ENCODE data around the gene SLC34A1.
A peak's percentile ranks its signal among the peaks of the same experiment; 100 is the strongest.
"Not testable (repeated sequence)": the region's sequence is repeated elsewhere in the genome, so short reads cannot be mapped to it uniquely, and the experiment has no call there.

The SLC34A1 gene

DNA sequence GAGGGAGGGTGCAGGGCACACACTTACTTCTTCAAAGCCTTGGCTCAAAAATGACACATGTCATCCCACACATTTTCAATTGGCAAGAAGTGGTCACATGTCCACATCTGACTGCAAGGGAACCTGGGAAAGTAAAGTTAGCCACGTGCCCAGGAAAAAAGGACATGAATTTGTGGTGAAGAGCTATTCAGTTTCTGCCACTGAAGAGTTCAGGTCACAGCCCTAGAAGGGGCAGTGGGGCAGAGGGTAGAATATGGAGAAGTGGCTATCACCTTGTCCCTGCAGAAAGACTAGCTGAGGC lies 28.4 kb upstream of the SLC34A1 start:
- DNase-seq: no peak

DNA sequence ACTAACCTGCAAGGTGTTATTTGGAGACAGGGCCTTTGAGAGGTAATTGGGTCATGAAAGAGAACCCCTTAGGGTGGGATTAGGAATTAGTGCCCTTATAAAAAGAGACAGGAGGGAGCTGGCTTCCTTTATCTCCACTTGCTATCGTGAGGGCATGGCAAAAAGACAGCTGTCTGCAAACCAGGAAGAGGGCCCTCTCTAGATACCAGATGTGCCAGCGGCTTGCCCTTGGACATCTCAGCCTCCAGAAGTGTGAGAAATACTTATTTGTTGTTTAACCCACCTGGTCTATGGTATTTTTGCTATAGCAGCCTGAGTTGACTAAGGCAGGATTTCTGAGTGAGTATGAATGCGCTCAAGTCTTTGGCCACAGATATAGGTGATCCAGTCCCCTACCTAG lies 27.5 kb upstream of the SLC34A1 start:
- DNase-seq: no peak

GRCh38 chr5:177357146-177357458 lies 27.1 kb upstream of the SLC34A1 start:
- no peak for DNase-seq

DNA sequence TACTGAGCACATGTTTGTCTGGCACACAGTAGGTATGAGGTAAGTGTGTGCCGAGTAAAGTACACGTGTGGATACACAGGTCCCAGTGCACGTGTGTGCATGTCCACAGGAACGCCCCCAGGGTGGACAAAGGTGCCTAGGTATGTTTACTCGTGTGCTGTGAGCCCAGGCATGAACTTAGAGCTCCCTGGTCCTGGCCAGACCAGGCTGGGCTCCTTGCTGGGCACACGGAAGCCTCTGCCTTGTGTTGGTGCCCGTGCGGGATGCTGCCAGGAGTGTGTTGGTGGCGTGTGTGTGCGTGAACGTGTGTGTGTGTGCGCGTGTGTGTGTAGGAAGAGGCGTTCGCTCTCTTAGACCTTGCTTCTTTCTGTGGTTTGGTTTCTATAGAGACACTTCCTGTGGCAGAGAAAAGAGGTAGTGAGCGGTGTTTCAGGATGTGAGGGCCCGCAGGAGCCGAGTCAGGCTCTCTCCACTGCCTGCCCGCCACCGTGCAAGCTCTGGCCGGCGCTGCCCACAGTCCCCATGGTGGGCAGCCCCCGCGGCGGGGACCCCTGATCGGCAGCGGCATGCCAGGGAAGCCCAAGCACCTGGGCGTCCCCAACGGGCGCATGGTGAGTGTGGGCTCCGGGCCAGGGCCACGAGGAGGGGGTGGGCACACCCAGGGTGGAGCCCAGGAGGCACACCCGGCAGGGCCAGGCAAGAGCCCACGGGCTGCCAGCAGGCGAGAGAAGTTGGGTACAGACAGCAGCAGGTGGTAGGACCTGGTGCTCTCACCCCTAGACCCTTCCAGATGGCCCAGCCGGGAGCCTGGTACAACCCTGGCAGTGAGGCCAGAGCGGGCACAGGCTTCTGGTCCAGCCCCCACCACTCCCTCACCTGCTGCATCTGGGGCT lies 26.5 kb upstream of the SLC34A1 start, which contains the start of gene RGS14:
Gene RGS14 (plus strand): TSS at position 466 of the 893 bp plus-strand sequence. CDS start 101 bp downstream, at position 567.
- DNase-seq: peak; percentile 83

DNA sequence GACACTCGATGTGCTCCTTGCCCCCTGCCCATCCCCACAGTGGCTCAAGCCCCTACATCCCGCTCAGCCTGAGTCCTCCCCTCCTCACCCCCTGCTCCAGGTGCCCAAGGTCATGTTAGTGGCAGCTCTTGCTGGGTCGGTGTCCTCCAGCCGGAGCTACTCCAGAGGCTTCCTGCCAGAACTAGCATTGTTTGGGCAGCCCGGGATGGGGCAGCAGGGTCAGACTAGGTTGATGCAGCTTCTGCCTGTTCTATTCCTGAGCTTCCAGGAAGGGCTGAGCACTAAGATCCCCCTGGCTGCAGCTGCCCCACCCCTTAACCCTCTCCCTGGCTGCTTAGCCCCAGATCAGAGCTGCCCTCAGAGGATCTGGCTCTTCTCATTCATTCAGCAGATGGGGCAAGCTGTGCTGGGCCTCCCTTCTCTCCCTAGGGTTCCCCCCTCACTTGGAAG lies 25.8 kb upstream of the SLC34A1 start:
- no peak for DNase-seq

DNA sequence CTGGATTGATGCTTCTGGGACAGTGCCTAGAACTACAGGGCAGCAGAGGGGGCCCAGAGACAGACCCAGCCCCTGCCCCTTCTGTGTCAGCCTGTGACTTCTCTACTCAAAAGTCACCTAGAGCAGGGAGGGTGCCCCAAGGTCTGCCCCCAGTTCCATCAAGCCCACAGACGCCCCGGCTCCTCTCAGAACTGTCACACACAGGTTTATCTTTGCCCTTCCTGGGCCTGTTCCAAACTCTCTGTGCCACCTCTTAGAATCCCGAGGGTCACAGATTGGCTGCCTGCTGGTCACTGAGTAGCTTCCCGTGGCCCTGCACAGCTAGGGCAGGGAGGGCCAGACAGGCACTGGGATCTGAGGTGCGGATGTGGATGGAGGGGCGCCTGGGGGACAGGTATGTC lies 24.8 kb upstream of the SLC34A1 start:
- DNase-seq: no peak

- no peak for DNase-seq
These were observed 24.4 kb upstream of the SLC34A1 start for GRCh38 chr5:177359860-177360259.

GRCh38 chr5:177360740-177361139 lies 23.5 kb upstream of the SLC34A1 start:
- DNase-seq: not testable (repeated sequence)

DNA sequence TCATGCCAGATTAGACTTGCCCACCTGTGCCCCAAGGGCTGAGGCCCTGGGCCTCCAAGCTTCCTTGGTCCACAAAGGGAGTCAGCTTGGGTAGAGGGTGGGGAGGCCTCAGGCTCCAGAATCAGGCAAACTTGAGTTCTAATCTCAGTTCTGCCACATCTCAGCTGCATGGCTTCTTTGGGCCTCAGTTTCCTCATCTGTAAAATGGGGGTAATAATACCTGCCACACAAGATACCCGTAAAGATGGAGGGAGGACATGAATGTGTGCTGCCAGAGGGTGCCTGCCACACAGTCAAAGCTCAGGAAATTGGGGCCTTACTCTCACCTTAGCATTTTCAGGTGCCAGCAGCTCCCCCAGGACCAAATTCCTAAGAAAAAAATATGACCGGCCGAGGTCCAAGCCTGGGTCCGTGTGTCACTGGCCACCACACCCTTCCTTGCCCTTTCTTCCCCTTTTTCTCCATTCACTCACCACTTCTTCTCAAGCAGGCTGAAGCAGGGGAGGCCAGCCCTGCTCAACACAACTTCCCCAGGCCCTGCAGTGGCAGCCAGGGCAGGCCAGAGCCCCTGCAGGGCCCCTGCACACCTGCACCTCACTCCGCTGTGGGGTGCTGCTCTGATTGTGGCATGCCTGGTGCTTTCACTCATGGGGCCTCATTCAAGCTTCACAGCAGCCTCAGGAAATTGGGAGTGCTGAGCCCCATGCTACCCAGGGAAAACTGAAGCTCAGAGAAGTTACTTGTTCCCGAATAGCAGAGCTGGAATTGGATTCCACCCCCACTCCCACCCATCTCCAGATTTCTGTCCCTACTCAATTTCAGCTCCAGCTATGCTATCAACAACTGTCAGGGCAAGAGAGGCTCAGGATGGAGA lies 22.6 kb upstream of the SLC34A1 start:
- DNase-seq: peak; percentile 38

- no peak for DNase-seq
These were observed 22.0 kb upstream of the SLC34A1 start for GRCh38 chr5:177362292-177362609.

- DNase-seq: peak; percentile 66
These were observed 21.4 kb upstream of the SLC34A1 start for GRCh38 chr5:177362610-177363507.

- DNase-seq: no peak
These were observed 20.7 kb upstream of the SLC34A1 start for GRCh38 chr5:177363565-177363964.

- DNase-seq: no peak
These were observed 19.9 kb upstream of the SLC34A1 start for GRCh38 chr5:177364159-177364962.

GRCh38 chr5:177365845-177366527 lies 18.2 kb upstream of the SLC34A1 start:
- no peak for DNase-seq

DNA sequence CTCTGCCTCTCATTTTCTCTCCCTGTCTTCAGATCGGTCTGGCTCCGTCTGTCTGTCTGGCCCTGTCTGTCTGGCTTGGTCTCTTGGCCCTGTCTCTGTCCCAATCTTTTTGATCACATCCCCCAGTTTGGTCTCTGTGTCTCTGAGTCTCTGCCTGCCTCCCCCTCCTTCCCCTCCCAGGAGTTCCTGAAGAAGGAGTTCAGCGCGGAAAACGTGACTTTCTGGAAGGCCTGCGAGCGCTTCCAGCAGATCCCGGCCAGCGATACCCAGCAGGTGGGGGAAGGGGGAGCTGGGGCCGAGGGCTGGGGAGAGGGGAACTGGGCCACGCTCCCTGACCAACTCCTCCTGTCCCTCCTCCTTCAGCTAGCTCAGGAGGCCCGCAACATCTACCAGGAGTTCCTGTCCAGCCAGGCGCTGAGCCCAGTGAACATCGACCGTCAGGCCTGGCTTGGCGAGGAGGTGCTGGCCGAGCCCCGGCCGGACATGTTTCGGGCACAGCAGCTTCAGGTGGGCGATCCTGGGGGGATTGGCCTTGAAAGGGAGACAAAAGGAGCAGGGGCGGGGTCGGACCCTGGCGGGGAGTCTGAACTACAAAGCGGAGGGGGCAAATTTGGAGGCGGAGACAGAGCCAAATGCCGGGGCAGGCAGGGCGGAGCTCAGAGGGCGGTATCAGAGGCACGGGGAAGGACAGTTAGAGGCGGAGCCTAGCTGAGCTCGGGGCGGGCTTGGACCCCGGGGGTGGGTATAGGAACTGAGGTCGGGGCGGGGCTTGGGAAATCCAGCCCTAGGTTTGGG lies 17.5 kb upstream of the SLC34A1 start:
- DNase-seq: no peak

GRCh38 chr5:177367323-177367848 lies 16.8 kb upstream of the SLC34A1 start:
- DNase-seq: no peak

GRCh38 chr5:177367981-177368868 lies 16.0 kb upstream of the SLC34A1 start:
- no peak for DNase-seq

- DNase-seq: no peak
These were observed 15.2 kb upstream of the SLC34A1 start for GRCh38 chr5:177368869-177369644.

Data from CD4-positive, alpha-beta T cell treated with Interferon gamma for 1 hour (primary cell).